Cardiac fibroblast (primary cell): ENCODE data around the gene TCF19.
"Not testable (repeated sequence)": the region's sequence is repeated elsewhere in the genome, so short reads cannot be mapped to it uniquely, and the experiment has no call there.

Experiments
- DNase-seq, 2 donors: peaks; one replicate each; pipeline versions ENCODE4 v3.0.0 to v3.0.0-alpha.2; 2010; ENCODE audit warnings: low read depth in 2 of 2
- H3K4me3 ChIP-seq, 2 donors: replicated peaks in 1 of 2; 1 replicate in 1 of 2; 2 replicates in 1 of 2; pipeline ENCODE4 v1.5.1; 2011; ENCODE audit warnings: low read depth in 2 of 2, low read length in 2 of 2, mild to moderate bottlenecking in 2 of 2, moderate library complexity in 1 of 2
- TF ChIP-seq, protein P1 (sequence below): IDR thresholded peaks from one replicate; pipeline ENCODE4 v1.5.1; 2011; ENCODE audit warnings: low read depth, mild to moderate bottlenecking, low read length, inconsistent platforms

TCF19 gene

DNA sequence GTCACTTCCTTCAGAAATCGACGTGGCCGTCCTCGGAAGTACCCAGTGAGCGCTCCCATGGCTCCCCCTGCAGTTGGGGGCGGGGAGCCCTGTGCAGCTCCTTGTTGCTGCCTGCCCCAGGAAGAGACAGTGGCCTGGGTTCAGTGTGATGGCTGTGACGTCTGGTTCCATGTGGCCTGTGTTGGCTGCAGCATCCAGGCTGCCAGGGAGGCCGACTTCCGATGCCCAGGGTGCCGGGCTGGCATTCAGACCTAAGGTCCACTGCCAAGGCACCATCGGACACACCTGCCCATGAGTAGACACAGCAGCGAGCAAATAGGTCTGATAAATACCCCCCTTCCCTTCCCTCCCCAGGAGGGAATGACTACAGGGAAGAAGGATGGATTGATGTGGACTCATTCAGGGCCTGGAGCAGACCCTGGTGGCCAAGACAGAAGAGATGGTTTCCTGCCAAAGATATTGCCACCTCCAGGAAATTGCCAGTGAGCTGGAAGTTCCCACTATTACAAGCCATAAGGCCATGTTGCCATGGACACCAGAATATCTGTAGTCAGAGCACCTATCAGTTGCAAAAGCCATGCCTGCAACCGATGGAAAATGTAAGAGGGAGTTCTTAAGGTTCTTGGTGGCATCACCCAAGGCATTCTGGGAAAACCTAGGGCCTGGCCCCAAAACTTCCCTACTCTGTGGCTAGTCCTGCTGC lies 4.2 kb downstream of the TCF19 start:
- H3K4me3 ChIP-seq = no peak overlapping the region
- DNase-seq = no peak
- TF ChIP-seq, protein P1, sequence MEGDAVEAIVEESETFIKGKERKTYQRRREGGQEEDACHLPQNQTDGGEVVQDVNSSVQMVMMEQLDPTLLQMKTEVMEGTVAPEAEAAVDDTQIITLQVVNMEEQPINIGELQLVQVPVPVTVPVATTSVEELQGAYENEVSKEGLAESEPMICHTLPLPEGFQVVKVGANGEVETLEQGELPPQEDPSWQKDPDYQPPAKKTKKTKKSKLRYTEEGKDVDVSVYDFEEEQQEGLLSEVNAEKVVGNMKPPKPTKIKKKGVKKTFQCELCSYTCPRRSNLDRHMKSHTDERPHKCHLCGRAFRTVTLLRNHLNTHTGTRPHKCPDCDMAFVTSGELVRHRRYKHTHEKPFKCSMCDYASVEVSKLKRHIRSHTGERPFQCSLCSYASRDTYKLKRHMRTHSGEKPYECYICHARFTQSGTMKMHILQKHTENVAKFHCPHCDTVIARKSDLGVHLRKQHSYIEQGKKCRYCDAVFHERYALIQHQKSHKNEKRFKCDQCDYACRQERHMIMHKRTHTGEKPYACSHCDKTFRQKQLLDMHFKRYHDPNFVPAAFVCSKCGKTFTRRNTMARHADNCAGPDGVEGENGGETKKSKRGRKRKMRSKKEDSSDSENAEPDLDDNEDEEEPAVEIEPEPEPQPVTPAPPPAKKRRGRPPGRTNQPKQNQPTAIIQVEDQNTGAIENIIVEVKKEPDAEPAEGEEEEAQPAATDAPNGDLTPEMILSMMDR = no peak

DNA sequence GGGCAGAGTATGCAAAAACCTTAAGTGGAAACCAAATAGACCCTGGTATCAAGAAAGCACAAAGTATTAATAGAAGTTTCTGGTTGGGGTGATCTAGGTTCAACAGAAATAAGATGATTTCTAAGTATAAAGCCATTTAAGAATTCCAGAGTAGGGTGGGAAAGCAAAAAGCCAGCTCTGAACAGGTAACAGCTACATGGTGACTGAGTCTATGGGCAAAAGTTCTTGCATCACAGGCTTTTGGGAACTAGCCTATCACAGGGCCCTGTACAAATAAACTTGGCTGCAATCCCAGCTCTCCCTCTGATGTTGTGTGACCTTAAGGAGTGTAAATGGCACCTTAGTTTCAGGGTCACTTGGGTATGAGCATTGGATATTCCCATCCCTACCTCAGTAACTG lies 5.5 kb downstream of the TCF19 start:
- TF ChIP-seq, protein P1 = no peak
- H3K4me3 ChIP-seq = no peak overlapping the region
- DNase-seq = peak; percentile 19 to 31

DNA sequence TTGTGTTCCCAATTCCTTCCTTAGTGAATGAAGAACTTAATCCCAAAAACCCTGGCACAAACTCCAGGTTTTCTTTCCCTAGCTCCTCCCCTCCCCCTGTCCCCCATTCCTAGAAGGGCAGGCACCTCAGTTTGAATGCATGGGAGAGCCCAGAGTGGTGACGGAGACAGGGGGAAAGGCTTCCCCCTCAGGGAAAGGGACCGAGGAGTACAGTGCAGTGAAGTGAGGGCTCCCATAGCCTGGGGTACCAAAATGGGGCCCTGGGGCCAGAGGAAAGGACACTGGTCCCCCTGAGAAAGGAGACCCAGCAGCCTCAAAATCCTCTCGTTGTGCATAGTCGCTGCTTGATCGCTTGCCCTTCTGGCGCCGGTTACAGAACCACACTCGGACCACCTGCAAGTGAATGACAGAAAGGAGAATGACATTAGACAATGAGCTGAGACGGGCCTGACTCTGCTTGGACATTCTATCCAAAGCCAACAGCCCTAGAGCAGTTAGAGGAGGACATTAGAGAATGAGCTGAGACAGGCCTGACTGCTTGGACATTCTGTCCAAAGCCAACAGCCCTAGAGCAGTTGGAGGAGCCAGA lies 6.2 kb downstream of the TCF19 start:
- not testable (repeated sequence) for H3K4me3 ChIP-seq, DNase-seq

DNA sequence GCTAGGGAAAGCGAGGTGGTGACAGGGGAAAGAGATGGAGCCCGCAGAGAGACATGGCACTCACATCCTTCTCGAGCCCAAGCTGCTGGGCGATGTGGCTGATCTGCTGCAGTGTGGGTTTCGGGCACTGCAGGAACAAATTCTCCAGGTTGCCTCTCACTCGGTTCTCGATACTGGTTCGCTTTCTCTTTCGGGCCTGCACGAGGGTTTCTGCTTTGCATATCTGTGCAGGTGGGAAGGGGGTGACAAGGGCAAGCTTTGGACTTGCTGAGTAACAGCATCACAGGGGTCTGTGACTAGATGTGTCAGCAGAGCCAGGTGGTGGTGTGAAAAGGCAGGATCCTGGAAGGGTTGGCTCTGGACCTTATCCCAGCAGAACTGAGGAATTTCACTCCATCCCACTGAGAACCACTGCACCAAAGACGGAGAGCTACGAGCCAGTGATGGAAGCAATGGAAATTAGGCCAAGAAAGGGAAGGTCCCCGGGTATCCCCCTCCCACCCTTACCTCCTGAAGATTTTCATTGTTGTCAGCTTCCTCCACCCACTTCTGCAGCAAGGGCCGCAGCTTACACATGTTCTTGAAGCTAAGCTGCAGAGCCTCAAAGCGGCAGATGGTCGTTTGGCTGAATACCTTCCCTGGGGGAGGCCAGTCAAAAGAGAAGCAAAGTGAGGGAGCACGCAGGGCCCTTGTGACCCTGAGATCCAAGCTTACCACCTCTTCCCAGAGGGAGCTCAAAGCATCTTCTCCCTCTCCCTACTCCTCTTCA lies 6.9 kb downstream of the TCF19 start:
- DNase-seq, H3K4me3 ChIP-seq: not testable (repeated sequence)

DNA sequence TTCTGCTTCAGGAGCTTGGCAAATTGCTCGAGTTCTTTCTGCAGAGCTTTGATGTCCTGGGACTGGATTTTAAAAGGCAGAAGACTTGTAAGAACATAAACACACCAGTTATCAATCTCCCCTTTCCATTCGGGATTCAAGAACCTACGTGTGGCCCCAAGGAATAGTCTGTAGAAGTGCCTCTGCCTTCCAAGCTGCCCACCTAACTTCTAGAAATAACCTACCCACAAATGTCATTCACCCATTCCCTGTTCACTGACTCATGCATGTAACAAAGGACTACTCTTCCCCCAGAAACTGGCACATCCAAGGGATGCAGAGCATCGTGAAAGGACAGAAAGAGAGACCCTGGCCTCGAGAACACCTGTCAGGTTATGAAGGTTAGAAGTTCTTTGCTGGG lies 7.6 kb downstream of the TCF19 start:
- no peak overlapping the region for H3K4me3 ChIP-seq
- TF ChIP-seq, protein P1 = no peak
- DNase-seq = no peak

DNA sequence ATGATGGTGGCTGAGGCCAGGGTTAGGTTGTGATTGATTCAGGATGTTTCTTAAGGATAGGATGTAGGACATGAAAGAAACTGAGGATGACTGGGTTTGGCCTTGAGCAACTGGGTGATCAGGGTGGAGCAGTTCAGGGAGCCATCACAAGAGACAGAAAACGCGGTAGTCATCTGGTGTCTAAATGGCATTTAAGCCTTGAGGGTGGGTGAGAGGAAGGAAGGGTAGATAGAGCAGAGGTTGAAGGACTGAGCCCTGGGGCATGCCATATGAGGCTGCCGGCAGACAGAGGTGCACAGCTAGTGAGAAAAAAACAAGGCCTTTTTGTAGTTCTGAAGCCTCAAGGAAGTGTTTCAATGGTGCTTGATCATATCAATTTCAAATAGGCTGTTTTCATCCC lies 10.2 kb downstream of the TCF19 start:
- TF ChIP-seq, protein P1 = no peak
- H3K4me3 ChIP-seq = no peak overlapping the region
- no peak for DNase-seq

DNA sequence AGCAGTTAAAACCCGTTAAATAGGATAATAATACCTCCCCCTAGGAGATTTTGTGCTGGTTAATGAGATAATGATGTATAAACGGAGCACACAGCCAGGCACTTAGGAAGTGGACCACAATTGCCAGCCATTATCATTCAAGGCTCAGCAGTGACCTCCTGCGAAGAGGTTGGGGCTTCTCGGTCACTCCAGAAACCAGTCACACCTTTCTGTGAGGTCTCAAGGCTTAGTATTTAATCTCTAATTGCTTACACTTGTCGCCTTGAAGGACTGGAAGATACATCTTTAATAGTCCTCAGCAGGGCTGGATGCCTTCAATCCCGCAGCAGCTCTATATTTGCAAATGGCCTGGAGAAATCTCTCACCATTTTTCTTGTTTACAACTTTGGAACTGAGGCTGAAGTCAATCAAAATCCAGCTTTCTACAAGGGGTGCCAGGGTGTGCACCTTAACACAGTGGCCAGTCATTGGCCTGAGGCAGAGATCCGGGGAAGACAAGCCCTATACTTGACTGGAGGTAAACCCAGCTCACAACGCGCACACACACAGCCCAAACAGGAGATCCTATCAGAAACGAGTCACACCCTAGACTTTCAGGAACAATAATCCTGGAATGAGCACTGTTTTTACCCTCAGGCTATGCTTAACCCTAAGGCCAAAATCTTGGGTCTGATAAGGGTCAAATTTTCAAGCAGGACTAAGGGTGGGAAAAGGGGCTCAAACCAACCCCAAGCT lies 10.9 kb downstream of the TCF19 start:
- no peak for DNase-seq
- TF ChIP-seq, protein P1 = no peak
- H3K4me3 ChIP-seq = no peak overlapping the region

DNA sequence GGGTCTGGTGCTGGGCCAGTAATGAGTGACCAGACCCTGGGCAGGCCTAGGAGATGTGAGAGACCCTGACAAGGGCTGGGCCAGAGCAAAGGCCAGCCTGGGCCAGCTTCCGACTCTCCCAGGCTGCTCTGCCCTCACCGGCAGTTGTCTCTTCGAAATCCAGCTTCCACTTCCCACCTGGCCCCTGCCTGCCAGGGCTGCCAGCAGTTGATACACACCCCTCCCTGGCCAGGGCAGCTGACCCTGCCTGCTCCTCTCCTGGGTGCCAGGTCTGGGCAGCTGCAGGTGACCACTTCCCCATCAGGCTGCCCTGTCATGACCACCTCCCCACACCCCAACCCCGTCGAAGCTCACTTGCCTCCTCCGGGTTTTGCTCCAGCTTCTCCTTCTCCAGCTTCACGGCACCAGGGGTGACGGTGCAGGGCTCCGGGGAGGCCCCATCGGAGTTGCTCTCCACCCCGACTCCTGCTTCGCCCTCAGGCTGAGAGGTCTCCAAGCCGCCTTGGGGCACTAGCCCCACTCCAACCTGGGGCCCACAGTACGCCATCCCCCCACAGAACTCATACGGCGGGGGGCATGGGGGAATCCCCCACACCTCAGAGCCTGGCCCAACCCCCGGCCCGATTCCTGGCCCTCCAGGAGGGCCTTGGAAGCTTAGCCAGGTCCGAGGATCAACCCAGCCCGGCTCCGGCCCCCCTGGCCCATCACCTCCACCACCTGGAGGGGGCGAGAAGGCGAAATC lies 11.6 kb downstream of the TCF19 start:
- DNase-seq, H3K4me3 ChIP-seq: not testable (repeated sequence)
